Spleen (tissue), 11 donors: ENCODE measurements around the gene PLA2G6. TPM values are rescaled to one million over a fixed set of nuclear protein-coding genes. Genes with fewer than 3 reads are reported as not detected.

Experiments used
- DNase-seq: peaks from one replicate; pipeline ENCODE4 v3.0.0-alpha.2; 2020
- H3K27ac ChIP-seq, 8 donors: fragments of 200-600 bp; sonication (generic) in 7 of 8; 1 replicate in 4 of 8; 2 replicates in 4 of 8; pipeline versions ENCODE4 v1.5.0 to v1.8.0; 2016 to 2021; ENCODE audit warnings: inconsistent platforms in 4 of 8, mild to moderate bottlenecking in 4 of 8, moderate library complexity in 1 of 8
- H3K27me3 ChIP-seq, 7 donors: fragments of 200-600 bp; sonication (generic) in 6 of 7; replicated peaks in 1 of 7; 1 replicate in 4 of 7; 2 replicates in 3 of 7; pipeline versions ENCODE4 v1.5.0 to v1.8.0; 2016 to 2021; ENCODE audit warnings: inconsistent platforms in 3 of 7, mild to moderate bottlenecking in 1 of 7
- H3K36me3 ChIP-seq, 6 donors: fragments of 200-600 bp; sonication (generic) in 5 of 6; 1 replicate in 4 of 6; 2 replicates in 2 of 6; pipeline versions ENCODE4 v1.5.0 to v1.8.0; 2016 to 2021; ENCODE audit warnings: inconsistent platforms in 2 of 6
- H3K4me1 ChIP-seq, 6 donors: fragments of 200-600 bp; sonication (generic) in 5 of 6; 1 replicate in 3 of 6; 2 replicates in 3 of 6; pipeline versions ENCODE4 v1.5.0 to v1.8.0; 2016 to 2021; ENCODE audit warnings: inconsistent platforms in 3 of 6
- H3K4me3 ChIP-seq, 8 donors: fragments of 200-600 bp; sonication (generic) in 7 of 8; 1 replicate in 4 of 8; 2 replicates in 4 of 8; pipeline versions ENCODE4 v1.5.0 to v1.8.0; 2016 to 2021; ENCODE audit warnings: inconsistent platforms in 4 of 8, mild to moderate bottlenecking in 4 of 8, moderate library complexity in 2 of 8
- H3K9me3 ChIP-seq, 8 donors: fragments of 200-600 bp; sonication (generic) in 7 of 8; 1 replicate in 4 of 8; 2 replicates in 4 of 8; pipeline versions ENCODE4 v1.5.0 to v1.8.0; 2016 to 2021; ENCODE audit warnings: inconsistent platforms in 4 of 8
- POLR2A ChIP-seq, 3 donors: fragments of 450-650 bp; IDR thresholded peaks; one replicate each; pipeline ENCODE4 v1.5.1; 2017; ENCODE audit warnings: antibody characterized with exemption in 3 of 3, mild to moderate bottlenecking in 1 of 3
- POLR2AphosphoS5 ChIP-seq, 3 donors: sonication (generic); formaldehyde crosslinking; IDR thresholded peaks; one replicate each; pipeline ENCODE4 v1.5.1; 2017; ENCODE audit warnings: antibody characterized with exemption in 3 of 3
- WGBS, 5 donors: extraction: QIAGEN DNeasy Blood & Tissue Kit in 3 of 5; methylation state at CpG; one replicate each; pipeline versions ENCODE4 v1.1.5 to v1.1.7; 2013 to 2018; 5-methylcytosine and 5-hydroxymethylcytosine counted together
- intact Hi-C: fragments of 100-400 bp; cut with DNase I; formaldehyde crosslinking; loops from one replicate; pipeline ENCODE4 v1.15.0; 2023; ENCODE audit warnings: low total_unique reads
- polyA plus RNA-seq, 3 donors: library from polyadenylated mRNA; stranded (reverse); fragments of 200-250 nt; gene quantifications; one replicate each; pipeline ENCODE4 v1.2.1, GENCODE V29; 2013
- total RNA-seq, 7 donors: library from RNA; depleted of rRNA in 3 of 7; stranded (reverse); fragments of >200 nt in 3 of 7; fragmentation: NEBNext Ultra II Directional in 4 of 7; extraction: Animal tissue kit (Norgen Biotek cat#: 25700) in 4 of 7; gene quantifications; one replicate each; pipeline versions ENCODE4 v1.1.0 to v1.2.1, GENCODE V29; 2016 to 2021
- TF ChIP-seq, protein P1 (sequence below), 11 experiments: fragments of 200-600 bp in 7 of 11; fragments of 450-650 bp in 4 of 11; sonication (generic) in 4 of 11; IDR thresholded peaks in 8 of 11; conservative IDR thresholded peaks in 3 of 11; 1 replicate in 7 of 11; 2 replicates in 4 of 11; pipeline versions ENCODE4 v1.4.0 to v1.8.0; 2016 to 2021; ENCODE audit warnings: antibody characterized with exemption in 11 of 11, inconsistent platforms in 4 of 11, mild to moderate bottlenecking in 1 of 11
- donor health status: healthy with polysubstance abuse.
- donor health status: DM: no; HTN: no; CAD: no; lungs with moderate emphysema.
- donor health status: DM: no; HTN: no; CAD: no.
- donor health status: Bipolar disorder and iron deficiency.
- donor health status: healthy.
- donor health status: DM: no; HTN: no; CAD: no.
- donor health status: DM: yes; HTN: yes; CAD: no.

Gene PLA2G6
- total and polyA plus RNA-seq, 10 donors, result 18.1 to 60.9 (median 55.8) TPM

DNA sequence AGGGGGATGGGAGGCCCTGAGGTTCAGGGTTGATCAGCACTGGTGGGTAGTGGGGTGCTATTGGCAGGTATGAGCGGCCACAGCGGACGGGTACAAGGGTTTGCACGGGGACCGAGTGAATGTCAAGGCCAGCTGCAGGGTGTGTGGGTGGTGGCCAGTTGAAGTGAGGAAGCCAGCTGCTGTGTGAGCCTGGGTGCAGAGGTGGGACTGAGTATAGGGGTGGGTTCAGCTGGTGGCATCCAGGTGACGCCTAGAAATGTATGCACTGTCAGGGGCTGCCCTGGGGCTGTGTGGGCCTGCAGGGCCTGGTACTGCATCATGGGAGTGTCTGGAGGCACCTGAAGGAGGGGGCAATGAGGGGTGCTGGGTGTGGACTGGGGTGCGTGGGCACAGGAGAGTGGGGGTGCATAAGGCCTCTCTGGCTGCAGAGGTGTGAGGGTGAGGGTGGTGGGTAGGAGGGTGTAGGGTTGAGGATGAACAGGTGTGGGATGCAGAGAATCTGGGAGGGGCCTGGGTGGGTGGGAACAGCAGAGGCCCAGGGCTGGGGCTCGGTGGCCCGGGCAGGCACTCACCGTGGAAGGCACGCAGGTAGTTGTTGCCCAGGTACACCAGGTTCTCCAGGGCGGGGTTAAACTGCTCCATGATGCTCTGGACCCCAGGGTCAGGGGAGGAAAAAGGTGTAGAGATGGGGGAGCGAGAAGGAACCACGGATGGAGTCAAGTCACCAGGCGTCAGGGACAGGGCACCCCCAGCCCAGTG is 72.9 kb downstream of the PLA2G6 start:
- TF ChIP-seq POLR2A (IDR thresholded peaks at IDR 0.05), result no peak
- TF ChIP-seq, protein P1, sequence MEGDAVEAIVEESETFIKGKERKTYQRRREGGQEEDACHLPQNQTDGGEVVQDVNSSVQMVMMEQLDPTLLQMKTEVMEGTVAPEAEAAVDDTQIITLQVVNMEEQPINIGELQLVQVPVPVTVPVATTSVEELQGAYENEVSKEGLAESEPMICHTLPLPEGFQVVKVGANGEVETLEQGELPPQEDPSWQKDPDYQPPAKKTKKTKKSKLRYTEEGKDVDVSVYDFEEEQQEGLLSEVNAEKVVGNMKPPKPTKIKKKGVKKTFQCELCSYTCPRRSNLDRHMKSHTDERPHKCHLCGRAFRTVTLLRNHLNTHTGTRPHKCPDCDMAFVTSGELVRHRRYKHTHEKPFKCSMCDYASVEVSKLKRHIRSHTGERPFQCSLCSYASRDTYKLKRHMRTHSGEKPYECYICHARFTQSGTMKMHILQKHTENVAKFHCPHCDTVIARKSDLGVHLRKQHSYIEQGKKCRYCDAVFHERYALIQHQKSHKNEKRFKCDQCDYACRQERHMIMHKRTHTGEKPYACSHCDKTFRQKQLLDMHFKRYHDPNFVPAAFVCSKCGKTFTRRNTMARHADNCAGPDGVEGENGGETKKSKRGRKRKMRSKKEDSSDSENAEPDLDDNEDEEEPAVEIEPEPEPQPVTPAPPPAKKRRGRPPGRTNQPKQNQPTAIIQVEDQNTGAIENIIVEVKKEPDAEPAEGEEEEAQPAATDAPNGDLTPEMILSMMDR (IDR thresholded peaks at IDR 0.05 in 8 of 11, conservative IDR thresholded peaks at IDR 0.05 in 3 of 11), result no peak
- H3K4me3 ChIP-seq, result no peak overlapping the region
- no peaks in the 10 kb centered on the region for H3K27me3 ChIP-seq
- intact Hi-C loops, result no loop called here
- WGBS, 5 donors, result 89 to 95% (median 91%) methylated on average over 15 of the region's 15 CpGs
- no peaks in the 10 kb centered on the region for H3K9me3 ChIP-seq
- no peak overlapping the region for H3K27ac ChIP-seq
- DNase-seq, result no peak
- no peaks in the 10 kb centered on the region for H3K4me1 ChIP-seq
- H3K36me3 ChIP-seq, result peaks cover 0 to 19% (median 5%) of the 10 kb centered on the region in 6 donors

- no peaks in the 10 kb centered on the region for H3K9me3 ChIP-seq
- intact Hi-C loops, result no loop called here
- WGBS, 5 donors, result 78 to 91% (median 86%) methylated on average over 10 to 17 of the region's 17 CpGs
- no peak for TF ChIP-seq POLR2AphosphoS5 (IDR thresholded peaks at IDR 0.05)
- no peak for TF ChIP-seq POLR2A (IDR thresholded peaks at IDR 0.05)
- TF ChIP-seq, protein P1 (IDR thresholded peaks at IDR 0.05 in 8 of 11, conservative IDR thresholded peaks at IDR 0.05 in 3 of 11), result no peak
- H3K4me3 ChIP-seq, result no peak overlapping the region
- no peaks in the 10 kb centered on the region for H3K27me3 ChIP-seq
- no peaks in the 10 kb centered on the region for H3K4me1 ChIP-seq
- no peak overlapping the region for H3K27ac ChIP-seq
- no peak for DNase-seq
- H3K36me3 ChIP-seq, result peaks cover 0 to 13% (median 5%) of the 10 kb centered on the region in 6 donors
Measured at GRCh38 chr22:38107692-38108515, 73.7 kb downstream of the PLA2G6 start.

DNA sequence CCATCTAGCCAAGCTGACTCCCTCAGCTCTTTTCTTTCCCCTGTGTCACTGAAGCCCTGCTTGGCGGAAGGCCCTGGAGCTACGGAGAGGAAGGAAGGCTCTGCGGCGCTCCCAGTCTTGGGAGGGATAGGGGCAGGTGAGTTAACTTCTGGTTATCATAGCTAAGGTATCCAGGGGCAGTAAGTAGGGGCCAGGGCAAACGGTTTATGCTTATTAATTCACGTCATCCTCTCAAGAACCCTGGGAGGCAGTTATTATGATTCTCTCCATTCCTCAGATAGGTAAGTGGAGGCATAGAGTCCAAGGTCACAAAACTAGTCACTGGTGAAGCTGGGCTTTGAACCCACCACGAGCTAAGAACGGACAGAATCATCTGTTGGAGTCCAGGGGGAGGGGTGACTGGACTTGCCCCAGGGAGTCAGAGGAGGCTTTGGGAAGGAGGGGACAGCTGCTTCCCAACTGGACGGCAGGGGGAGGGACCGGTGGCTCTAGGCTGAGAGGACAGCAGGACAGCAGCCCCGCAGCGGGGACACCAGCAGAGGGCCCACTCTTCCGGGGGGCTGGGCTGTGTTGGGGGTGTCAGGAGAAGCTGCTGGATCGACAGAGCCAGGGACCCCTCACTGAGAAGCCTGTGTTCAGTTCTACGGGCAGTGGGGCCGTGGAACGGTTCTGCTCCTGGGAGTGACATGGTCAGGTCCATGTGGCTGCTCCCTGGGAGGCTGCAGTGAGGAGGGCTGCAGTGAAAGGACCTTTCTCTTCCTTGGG is 74.6 kb downstream of the PLA2G6 start:
- Histone ChIP-seq H3K27me3 (no peaks in the 10 kb centered on the region), H3K36me3 (peaks cover 0 to 6% (median under 1%) of the 10 kb centered on the region in 6 donors), H3K4me3 (no peak overlapping the region), H3K4me1 (no peaks in the 10 kb centered on the region), H3K9me3 (no peaks in the 10 kb centered on the region), H3K27ac (no peak overlapping the region)
- no peak for DNase-seq
- WGBS, 5 donors, result 78 to 88% (median 87%) methylated on average over 16 to 17 of the region's 17 CpGs
- TF ChIP-seq POLR2AphosphoS5 (IDR thresholded peaks at IDR 0.05) (no peak), POLR2A (IDR thresholded peaks at IDR 0.05) (no peak)
- TF ChIP-seq, protein P1 (IDR thresholded peaks at IDR 0.05 in 8 of 11, conservative IDR thresholded peaks at IDR 0.05 in 3 of 11), result no peak
- intact Hi-C loops, result no loop called here
